CD4-positive, alpha-beta T cell (primary cell): ENCODE data around the gene DNAJC6. TPM values are rescaled to one million over a fixed set of nuclear protein-coding genes. Genes with fewer than 3 reads are reported as not detected.
"Not testable (repeated sequence)": the region's sequence is repeated elsewhere in the genome, so short reads cannot be mapped to it uniquely, and the experiment has no call there.

Source experiments
- ATAC-seq: fragments of 200-7000 bp; cut with Tn5 transposase; one replicate; pipeline ENCODE4 v1.10.0; 2022; ENCODE audit warnings: mild to moderate bottlenecking; ENCODE audit not compliant: poor library complexity
- CTCF ChIA-PET: fragments of 350-600 bp; sonication (Branson Sonifier 250); formaldehyde crosslinking; loops from one replicate; lab custom pipeline; 2021; ENCODE audit warnings: antibody characterized with exemption, inconsistent platforms; lab: Charles Lee
- POLR2A ChIA-PET: fragments of 350-600 bp; sonication (Branson Sonifier 250); formaldehyde crosslinking; loops from one replicate; lab custom pipeline; 2021; ENCODE audit warnings: antibody characterized with exemption, inconsistent platforms; lab: Charles Lee
- DNase-seq, 14 experiments: peaks; one replicate each; pipeline ENCODE4 v3.0.0-alpha.2; 2013 to 2020; ENCODE audit warnings: mixed read lengths in 2 of 14
- H3K27ac ChIP-seq, 2 donors: one replicate each; pipeline versions ENCODE4 v1.5.1 to v1.7.0; 2013; ENCODE audit warnings: low read length in 2 of 2, low read depth in 1 of 2, mild to moderate bottlenecking in 1 of 2
- H3K27me3 ChIP-seq, 2 experiments: 1 replicate in 1 of 2; 2 replicates in 1 of 2; pipeline versions ENCODE4 v1.6.1 to v1.7.0; 2013; ENCODE audit warnings: low read length in 2 of 2, control low read depth in 1 of 2, mild to moderate bottlenecking in 1 of 2, moderate library complexity in 1 of 2; ENCODE audit not compliant: insufficient read depth in 2 of 2, control insufficient read depth in 1 of 2
- H3K36me3 ChIP-seq: one replicate; pipeline ENCODE4 v1.6.1; 2013; ENCODE audit warnings: low read length, control low read depth; ENCODE audit not compliant: insufficient read depth
- H3K4me1 ChIP-seq: one replicate; pipeline ENCODE4 v1.6.1; 2013; ENCODE audit warnings: low read length, control low read depth; ENCODE audit not compliant: insufficient read depth
- H3K4me3 ChIP-seq: one replicate; pipeline ENCODE4 v1.5.1; 2013; ENCODE audit warnings: mild to moderate bottlenecking, low read length, moderate library complexity
- H3K9me3 ChIP-seq, 2 experiments: 1 replicate in 1 of 2; 2 replicates in 1 of 2; pipeline versions ENCODE4 v1.6.1 to v1.7.0; 2013; ENCODE audit warnings: low read length in 2 of 2, mild to moderate bottlenecking in 2 of 2, control low read depth in 1 of 2, moderate library complexity in 1 of 2; ENCODE audit not compliant: control insufficient read depth in 1 of 2, insufficient read depth in 1 of 2
- H3K27ac Mint-ChIP-seq: one replicate; pipeline ENCODE4 v1.8.0; 2020; ENCODE audit warnings: mixed read lengths
- H3K27me3 Mint-ChIP-seq: one replicate; pipeline ENCODE4 v1.8.0; 2021; ENCODE audit warnings: mixed read lengths
- H3K36me3 Mint-ChIP-seq: one replicate; pipeline ENCODE4 v1.8.0; 2021; ENCODE audit warnings: low read depth, mixed read lengths
- H3K4me1 Mint-ChIP-seq: one replicate; pipeline ENCODE4 v1.8.0; 2021; ENCODE audit warnings: low read depth, mixed read lengths
- H3K4me3 Mint-ChIP-seq: one replicate; pipeline ENCODE4 v1.8.0; 2020; ENCODE audit warnings: mild to moderate bottlenecking, mixed read lengths
- H3K9me3 Mint-ChIP-seq: one replicate; pipeline ENCODE4 v1.8.0; 2020; ENCODE audit warnings: mixed read lengths
- intact Hi-C, 2 experiments: fragments of 100-400 bp; cut with DNase I in 1 of 2; cut with micrococcal nuclease in 1 of 2; formaldehyde crosslinking; loops; one replicate each; pipeline versions ENCODE4 v1.15.1 to v1.9.0; 2023 to 2025; cut with DNase I, micrococcal nuclease
- total RNA-seq, 174 experiments: library from RNA in 2 of 174; stranded (reverse) in 2 of 174; gene quantifications; one replicate each; pipeline ENCODE4 v1.2.3 and lab custom pipeline; 2021 to 2026
- TF ChIP-seq, protein P1 (sequence below): fragments of 200-600 bp; IDR thresholded peaks from one replicate; pipeline ENCODE4 v1.8.0; 2022; ENCODE audit warnings: antibody characterized with exemption, mild to moderate bottlenecking

DNAJC6 gene
- total RNA-seq, 2 experiments from 2014 or later, result 2.4 to 2.5 TPM

DNA sequence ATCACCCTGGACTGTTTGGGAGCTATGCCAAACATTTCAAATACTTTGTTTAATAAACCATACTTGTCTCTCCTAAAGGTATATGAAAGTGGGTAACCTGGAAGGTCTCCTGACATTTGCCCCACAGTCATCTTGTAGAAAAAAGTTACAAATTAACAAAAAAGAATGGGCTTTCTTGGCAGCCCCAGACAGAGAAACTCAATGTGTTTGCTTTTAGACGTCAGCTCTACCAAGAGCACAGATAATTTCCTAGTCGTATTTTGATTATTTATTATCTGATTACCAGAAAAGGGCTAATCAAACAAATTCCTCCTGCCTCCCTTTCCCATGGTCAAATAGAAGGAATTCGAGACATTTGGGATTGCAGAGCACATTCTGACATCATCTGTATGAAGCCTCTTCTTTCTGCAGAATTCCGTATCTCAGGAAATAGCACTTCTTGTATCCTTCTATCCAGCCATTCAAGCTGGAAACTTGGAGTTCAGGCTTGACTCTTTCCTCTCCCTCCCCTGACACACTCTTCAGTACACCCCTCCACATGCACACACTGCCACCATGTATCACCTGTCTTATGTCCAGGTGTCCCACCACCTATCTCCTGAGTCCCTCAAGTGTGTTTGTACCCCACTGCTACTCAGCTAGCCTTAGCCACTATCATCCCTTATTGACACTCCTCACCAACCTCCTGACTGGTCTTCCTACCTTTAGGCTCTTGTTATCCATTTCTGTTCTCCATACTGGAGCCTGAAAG lies 68.3 kb downstream of the DNAJC6 start:
- TF ChIP-seq, protein P1, sequence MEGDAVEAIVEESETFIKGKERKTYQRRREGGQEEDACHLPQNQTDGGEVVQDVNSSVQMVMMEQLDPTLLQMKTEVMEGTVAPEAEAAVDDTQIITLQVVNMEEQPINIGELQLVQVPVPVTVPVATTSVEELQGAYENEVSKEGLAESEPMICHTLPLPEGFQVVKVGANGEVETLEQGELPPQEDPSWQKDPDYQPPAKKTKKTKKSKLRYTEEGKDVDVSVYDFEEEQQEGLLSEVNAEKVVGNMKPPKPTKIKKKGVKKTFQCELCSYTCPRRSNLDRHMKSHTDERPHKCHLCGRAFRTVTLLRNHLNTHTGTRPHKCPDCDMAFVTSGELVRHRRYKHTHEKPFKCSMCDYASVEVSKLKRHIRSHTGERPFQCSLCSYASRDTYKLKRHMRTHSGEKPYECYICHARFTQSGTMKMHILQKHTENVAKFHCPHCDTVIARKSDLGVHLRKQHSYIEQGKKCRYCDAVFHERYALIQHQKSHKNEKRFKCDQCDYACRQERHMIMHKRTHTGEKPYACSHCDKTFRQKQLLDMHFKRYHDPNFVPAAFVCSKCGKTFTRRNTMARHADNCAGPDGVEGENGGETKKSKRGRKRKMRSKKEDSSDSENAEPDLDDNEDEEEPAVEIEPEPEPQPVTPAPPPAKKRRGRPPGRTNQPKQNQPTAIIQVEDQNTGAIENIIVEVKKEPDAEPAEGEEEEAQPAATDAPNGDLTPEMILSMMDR, result no peak
- POLR2A ChIA-PET, result no interaction called here
- no peak overlapping the region for H3K4me3 ChIP-seq
- no peaks in the 10 kb centered on the region for H3K4me1 ChIP-seq
- intact Hi-C loops, result no loop called here
- H3K4me3 Mint-ChIP-seq, result no peak overlapping the region
- H3K9me3 Mint-ChIP-seq, result no peaks in the 10 kb centered on the region
- no peak overlapping the region for H3K27ac Mint-ChIP-seq
- DNase-seq, result no peak
- ATAC-seq, result no peak
- H3K27ac ChIP-seq, result no peak overlapping the region
- H3K9me3 ChIP-seq, result no peaks in the 10 kb centered on the region
- H3K4me1 Mint-ChIP-seq, result no peaks in the 10 kb centered on the region
- peaks cover 18% of the 10 kb centered on the region for H3K27me3 Mint-ChIP-seq
- H3K27me3 ChIP-seq, result no peaks in the 10 kb centered on the region
- CTCF ChIA-PET, result no interaction called here
- no peaks in the 10 kb centered on the region for H3K36me3 ChIP-seq
- H3K36me3 Mint-ChIP-seq, result no peaks in the 10 kb centered on the region

DNA sequence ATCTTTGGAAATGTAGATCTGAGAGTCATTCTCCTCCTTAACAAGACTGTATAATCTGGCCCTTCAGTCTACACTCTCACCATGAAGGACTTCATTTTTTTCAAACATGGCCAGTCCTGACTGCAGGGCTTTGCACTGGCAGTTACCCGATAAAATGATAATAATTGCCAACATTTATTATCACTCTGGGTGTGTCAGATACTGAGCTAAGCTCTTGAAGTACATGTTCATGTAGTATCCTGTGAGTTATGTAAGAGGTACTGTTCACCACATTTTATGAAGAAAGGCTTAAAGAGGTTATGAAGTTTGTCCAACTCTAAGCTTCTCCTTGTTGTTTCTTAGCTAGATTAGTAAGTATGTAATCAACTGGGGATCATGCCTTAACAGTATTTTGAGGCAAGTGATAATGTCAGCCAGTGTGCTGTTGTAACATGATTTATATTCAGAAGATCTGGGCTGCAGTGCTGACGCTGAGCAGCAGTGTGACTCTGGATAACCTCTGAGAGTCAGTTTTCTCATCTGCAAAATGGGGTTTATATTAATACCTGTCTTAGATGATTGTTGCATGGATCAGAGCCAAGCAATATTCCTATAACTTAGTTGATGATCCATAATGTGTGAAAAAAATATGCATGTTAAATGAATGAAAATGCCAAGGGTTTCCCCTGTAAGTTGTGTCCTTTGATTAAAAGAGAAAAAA lies 69.1 kb downstream of the DNAJC6 start:
- Histone ChIP-seq H3K4me3 (no peak overlapping the region), H3K9me3 (no peaks in the 10 kb centered on the region), H3K27me3 (no peaks in the 10 kb centered on the region), H3K36me3 (no peaks in the 10 kb centered on the region), H3K4me1 (no peaks in the 10 kb centered on the region), H3K27ac (no peak overlapping the region)
- TF ChIP-seq, protein P1, result no peak
- Mint-ChIP-seq H3K36me3 (no peaks in the 10 kb centered on the region), H3K4me3 (no peak overlapping the region), H3K9me3 (no peaks in the 10 kb centered on the region), H3K27ac (no peak overlapping the region), H3K27me3 (peaks cover 18% of the 10 kb centered on the region), H3K4me1 (no peaks in the 10 kb centered on the region)
- CTCF ChIA-PET, result no interaction called here
- DNase-seq (no peak), ATAC-seq (no peak)
- POLR2A ChIA-PET, result no interaction called here
- intact Hi-C loops, result no loop called here

DNA sequence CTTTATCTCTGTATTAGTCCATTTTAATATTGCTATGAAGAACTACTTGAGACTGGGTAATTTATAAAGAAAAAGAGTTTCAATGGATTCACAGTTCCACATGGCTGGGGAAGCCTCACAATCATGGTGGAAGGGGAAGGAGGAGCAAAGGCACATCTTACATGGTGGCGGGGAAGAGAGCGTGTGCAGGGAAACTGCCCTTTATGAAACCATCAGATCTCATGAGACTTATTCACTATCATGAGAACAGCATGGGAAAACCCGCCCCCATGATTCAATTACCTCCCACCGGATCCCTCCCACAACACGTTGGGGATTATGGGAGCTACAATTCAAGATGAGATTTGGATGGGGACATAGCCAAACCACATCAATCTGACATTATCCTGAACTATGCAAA lies 75.1 kb downstream of the DNAJC6 start:
- H3K4me1 Mint-ChIP-seq, H3K36me3 ChIP-seq, H3K27ac ChIP-seq, H3K4me3 Mint-ChIP-seq, POLR2A ChIA-PET, H3K27me3 Mint-ChIP-seq, DNase-seq, H3K9me3 Mint-ChIP-seq, H3K9me3 ChIP-seq, H3K36me3 Mint-ChIP-seq, H3K4me1 ChIP-seq, H3K27ac Mint-ChIP-seq, CTCF ChIA-PET, H3K4me3 ChIP-seq, H3K27me3 ChIP-seq, ATAC-seq, intact Hi-C loops: not testable (repeated sequence)
